ENCODE measurements around the gene GRHPR. TPM values are rescaled to one million over a fixed set of nuclear protein-coding genes. Genes with fewer than 3 reads are reported as not detected.

GRHPR gene
- total RNA-seq, 1 donor from 2014 or later = 64.8 TPM

DNA sequence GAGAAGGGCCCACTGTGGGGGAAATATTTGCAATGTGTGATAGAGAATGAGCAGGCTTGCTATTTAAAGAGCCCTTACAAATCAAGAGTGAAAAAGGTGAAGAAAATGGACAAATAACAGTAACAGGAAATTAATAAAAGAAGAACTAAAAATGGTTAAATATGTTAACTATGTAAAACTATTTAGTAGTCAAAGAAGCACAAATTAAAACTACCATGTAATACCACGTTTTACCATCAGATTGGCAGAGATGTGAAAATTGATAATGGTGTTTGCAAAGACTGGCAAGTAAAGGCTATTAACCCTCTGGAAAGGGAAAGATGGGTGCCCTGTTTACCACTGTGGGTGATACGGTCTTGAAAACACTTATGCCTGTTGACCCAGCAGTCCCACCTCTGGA, 23.2 kb upstream of the GRHPR start:
- Histone ChIP-seq H3K36me3 (no peaks in the 10 kb centered on the region), H3K4me1 (no peaks in the 10 kb centered on the region), H3K27me3 (ENCODE audit: low read depth) (no peaks in the 10 kb centered on the region), H3K9me3 (no peaks in the 10 kb centered on the region), H3K4me3 (no peak overlapping the region), H3K27ac (no peak overlapping the region)
- intact Hi-C loops (cut with DNase I) = no loop called here
- ATAC-seq = no peak
- DNase-seq = no peak
- TF ChIP-seq, protein P1, sequence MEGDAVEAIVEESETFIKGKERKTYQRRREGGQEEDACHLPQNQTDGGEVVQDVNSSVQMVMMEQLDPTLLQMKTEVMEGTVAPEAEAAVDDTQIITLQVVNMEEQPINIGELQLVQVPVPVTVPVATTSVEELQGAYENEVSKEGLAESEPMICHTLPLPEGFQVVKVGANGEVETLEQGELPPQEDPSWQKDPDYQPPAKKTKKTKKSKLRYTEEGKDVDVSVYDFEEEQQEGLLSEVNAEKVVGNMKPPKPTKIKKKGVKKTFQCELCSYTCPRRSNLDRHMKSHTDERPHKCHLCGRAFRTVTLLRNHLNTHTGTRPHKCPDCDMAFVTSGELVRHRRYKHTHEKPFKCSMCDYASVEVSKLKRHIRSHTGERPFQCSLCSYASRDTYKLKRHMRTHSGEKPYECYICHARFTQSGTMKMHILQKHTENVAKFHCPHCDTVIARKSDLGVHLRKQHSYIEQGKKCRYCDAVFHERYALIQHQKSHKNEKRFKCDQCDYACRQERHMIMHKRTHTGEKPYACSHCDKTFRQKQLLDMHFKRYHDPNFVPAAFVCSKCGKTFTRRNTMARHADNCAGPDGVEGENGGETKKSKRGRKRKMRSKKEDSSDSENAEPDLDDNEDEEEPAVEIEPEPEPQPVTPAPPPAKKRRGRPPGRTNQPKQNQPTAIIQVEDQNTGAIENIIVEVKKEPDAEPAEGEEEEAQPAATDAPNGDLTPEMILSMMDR (IDR thresholded peaks at IDR 0.05) = no peak

- H3K27me3 ChIP-seq (ENCODE audit: low read depth) = no peaks in the 10 kb centered on the region
- no peak overlapping the region for H3K27ac ChIP-seq
- intact Hi-C loops (cut with DNase I) = no loop called here
- DNase-seq (no peak), ATAC-seq (no peak)
- TF ChIP-seq, protein P1 (IDR thresholded peaks at IDR 0.05) = no peak
- H3K36me3 ChIP-seq = no peaks in the 10 kb centered on the region
- no peaks in the 10 kb centered on the region for H3K4me1 ChIP-seq
- H3K4me3 ChIP-seq = no peak overlapping the region
- H3K9me3 ChIP-seq = no peaks in the 10 kb centered on the region
These were observed 17.9 kb upstream of the GRHPR start for GRCh38 chr9:37404590-37404989.

DNA sequence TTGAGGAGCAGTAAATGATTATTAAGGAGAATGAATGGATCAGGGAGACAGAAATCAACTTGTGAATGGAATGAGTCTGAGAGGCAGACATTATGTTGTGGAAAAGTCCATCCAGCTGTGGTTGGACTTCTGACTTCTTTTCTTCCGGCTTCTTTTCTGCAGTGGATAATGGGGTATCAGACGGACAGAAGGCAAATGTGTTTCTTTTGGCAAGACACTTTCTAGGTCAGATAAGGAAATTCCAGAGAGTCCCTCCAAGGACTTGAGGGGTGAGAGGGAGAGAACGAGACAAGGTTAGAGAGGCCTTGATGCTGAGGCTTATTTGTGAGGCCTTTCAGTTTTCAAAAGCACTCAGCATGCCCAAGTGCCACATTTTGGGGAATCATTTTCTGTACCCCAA, 17.1 kb upstream of the GRHPR start:
- Histone ChIP-seq H3K27me3 (ENCODE audit: low read depth) (no peaks in the 10 kb centered on the region), H3K27ac (no peak overlapping the region), H3K36me3 (no peaks in the 10 kb centered on the region), H3K4me1 (no peaks in the 10 kb centered on the region), H3K4me3 (no peak overlapping the region), H3K9me3 (no peaks in the 10 kb centered on the region)
- intact Hi-C loops (cut with DNase I) = no loop called here
- DNase-seq = no peak
- TF ChIP-seq, protein P1 (IDR thresholded peaks at IDR 0.05) = no peak
- ATAC-seq = peak; percentile 45 to 50

GRCh38 chr9:37405764-37406380, 16.6 kb upstream of the GRHPR start:
- Histone ChIP-seq H3K4me1 (no peaks in the 10 kb centered on the region), H3K4me3 (no peak overlapping the region), H3K27ac (no peak overlapping the region), H3K9me3 (no peaks in the 10 kb centered on the region), H3K36me3 (no peaks in the 10 kb centered on the region), H3K27me3 (ENCODE audit: low read depth) (no peaks in the 10 kb centered on the region)
- intact Hi-C loops (cut with DNase I) = no loop called here
- no peak for DNase-seq
- TF ChIP-seq, protein P1 (IDR thresholded peaks at IDR 0.05) = no peak
- ATAC-seq = no peak

DNA sequence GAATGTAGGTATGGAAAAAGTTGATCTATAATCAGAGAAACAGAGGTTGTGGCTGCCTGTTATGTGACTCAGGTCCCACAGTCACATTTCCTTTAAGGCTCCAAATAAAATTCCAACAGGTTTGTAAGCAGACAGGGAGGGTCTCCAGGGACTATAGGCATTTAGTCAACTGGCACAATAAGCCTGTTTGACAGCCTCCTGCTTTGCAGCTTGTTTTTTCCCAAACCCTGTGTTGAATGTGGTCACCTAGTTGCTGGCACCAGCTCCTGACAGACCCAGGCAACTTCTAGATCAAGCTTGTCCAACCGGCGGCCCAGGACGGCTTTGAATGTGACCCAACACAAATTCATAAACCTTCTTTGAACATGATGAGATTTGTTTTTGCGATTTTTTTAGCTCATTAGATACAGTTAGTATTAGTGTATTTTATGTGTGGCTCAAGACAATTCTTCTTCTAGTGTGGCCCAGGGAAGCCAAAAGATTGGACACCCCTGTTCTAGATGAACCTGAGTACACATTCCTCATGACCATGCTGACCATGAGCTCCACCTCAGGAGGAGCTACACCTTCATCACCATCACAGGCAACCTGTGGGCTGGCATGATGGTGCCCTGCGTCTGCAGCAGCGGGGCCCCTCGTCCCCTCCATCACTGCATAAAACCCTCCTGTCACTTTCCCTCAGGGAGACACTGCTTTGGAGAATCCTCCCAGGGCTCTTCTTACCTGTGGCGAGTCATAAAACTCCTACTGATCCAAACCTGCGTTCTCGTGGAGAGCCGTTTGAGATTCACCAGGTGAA, 15.7 kb upstream of the GRHPR start:
- Histone ChIP-seq H3K4me3 (no peak overlapping the region), H3K27me3 (ENCODE audit: low read depth) (no peaks in the 10 kb centered on the region), H3K9me3 (no peaks in the 10 kb centered on the region), H3K36me3 (no peaks in the 10 kb centered on the region), H3K4me1 (no peaks in the 10 kb centered on the region), H3K27ac (no peak overlapping the region)
- DNase-seq (no peak), ATAC-seq (no peak)
- intact Hi-C loops (cut with DNase I) = no loop called here
- TF ChIP-seq, protein P1 (IDR thresholded peaks at IDR 0.05) = no peak

All from lower lobe of right lung (tissue), 2 donors.